ENCODE measurements around the gene PAX7. TPM values are rescaled to one million over a fixed set of nuclear protein-coding genes. Genes with fewer than 3 reads are reported as not detected.

PAX7 gene
- total and polyA plus RNA-seq, 2 donors (not counting 1 experiment from before 2014, with no cell fraction given), result not detected

DNA sequence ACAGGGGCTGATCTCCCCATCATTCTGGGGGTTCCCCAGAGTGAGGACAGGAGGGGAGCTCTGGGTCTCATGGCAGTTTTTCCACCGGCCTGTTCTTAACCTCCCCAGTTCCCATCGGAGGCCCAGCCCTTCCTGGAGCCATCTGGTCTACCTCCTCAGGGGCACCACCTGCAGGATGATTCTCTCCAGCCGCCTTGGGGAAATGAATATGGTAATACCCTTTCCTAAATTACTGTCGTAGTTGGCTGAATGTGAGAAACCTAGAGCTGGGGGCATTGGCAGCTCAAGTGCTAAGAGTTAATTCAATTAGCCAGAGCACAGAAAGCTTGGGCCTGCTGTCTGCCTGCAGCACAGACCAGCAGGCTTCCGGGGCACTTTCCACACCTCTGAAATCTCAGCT, 163.9 kb downstream of the PAX7 start:
- H3K4me1 Mint-ChIP-seq, result no peaks in the 10 kb centered on the region
- no peak overlapping the region for H3K27ac Mint-ChIP-seq
- CTCF ChIA-PET, result no interaction called here

DNA sequence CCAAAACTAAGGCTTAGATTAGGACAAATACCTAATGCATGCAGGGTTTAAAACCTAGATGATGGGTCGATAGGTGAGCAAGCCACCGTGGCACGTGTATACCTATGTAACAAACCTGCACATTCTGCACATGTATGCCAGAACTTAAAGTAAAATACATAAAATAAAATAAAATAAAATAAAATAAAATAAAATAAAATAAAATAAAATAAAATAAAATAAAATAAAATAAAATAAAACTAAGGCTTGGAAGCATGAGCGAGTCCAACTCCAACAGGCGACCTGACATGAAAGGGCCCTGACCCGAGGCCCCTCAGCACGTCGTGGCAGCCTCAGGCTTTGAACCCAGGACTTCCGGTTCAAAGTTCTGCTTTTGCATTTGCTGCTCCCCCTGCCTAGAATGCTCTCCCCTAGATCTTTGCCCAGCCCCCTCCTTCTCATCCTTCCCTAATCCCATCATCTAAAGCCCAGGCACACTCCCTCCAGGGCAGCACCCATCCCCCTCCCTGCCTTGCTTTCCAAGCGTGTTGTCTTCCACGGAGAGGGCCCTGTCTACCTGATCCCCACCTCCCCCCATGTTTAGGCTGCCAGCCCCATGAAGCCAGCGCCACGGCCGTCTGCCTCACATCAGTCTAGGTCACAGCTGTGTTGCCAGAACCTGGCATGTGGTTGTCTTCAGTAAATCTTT, 164.5 kb downstream of the PAX7 start:
- Histone ChIP-seq H3K36me3 (replicated peaks in 1 of 2; ENCODE audit: control extremely low read depth in 1 of 2, control insufficient read depth in 1 of 2, extremely low read depth in 1 of 2, insufficient read depth in 2 of 2, low read length in 1 of 2) (no peaks in the 10 kb centered on the region), H3K27ac (ENCODE audit: low read length in 2 of 2) (no peak overlapping the region), H2AFZ (ENCODE audit: insufficient read depth, low read depth, low read length, poor library complexity, severe bottlenecking) (no peak overlapping the region), H3K9me3 (ENCODE audit: control extremely low read depth in 1 of 3, control insufficient read depth in 2 of 3, insufficient read depth in 1 of 3, low read length in 2 of 3) (peaks cover 0 to 17% (median 0%) of the 10 kb centered on the region in 3 donors), H4K20me1 (ENCODE audit: control insufficient read depth, insufficient read depth, low read length, poor library complexity, severe bottlenecking) (no peaks in the 10 kb centered on the region), H3K4me1 (ENCODE audit: control insufficient read depth in 2 of 2, insufficient read depth in 2 of 2, low read length in 2 of 2) (no peaks in the 10 kb centered on the region), H3K9ac (ENCODE audit: low read length) (no peak overlapping the region), H3K79me2 (ENCODE audit: control insufficient read depth, insufficient read depth, low read length) (no peaks in the 10 kb centered on the region), H3K4me3 (ENCODE audit: control extremely low read depth in 1 of 5, extremely low read depth in 1 of 5, insufficient read depth in 1 of 5, low read depth in 2 of 5, low read length in 4 of 5) (no peak overlapping the region), H3K4me2 (replicated peaks; ENCODE audit: low read depth, low read length, poor library complexity, severe bottlenecking) (no peak overlapping the region), H3K27me3 (replicated peaks in 1 of 4; ENCODE audit: control extremely low read depth in 1 of 4, control insufficient read depth in 3 of 4, insufficient read depth in 4 of 4, low read length in 3 of 4) (peaks cover 0 to 3% (median 0%) of the 10 kb centered on the region in 4 experiments)
- no peaks in the 10 kb centered on the region for H3K4me1 Mint-ChIP-seq
- peaks cover 23% of the 10 kb centered on the region for H3K27me3 Mint-ChIP-seq
- ChIA-PET CTCF (no interaction called here), POLR2A (no interaction called here)
- ATAC-seq (ENCODE audit: low read depth), result no peak
- no peak overlapping the region for H3K4me3 Mint-ChIP-seq
- DNase-seq, result no peak
- 66% methylated on average over 10 of the region's 14 CpGs for WGBS (ENCODE audit: insufficient coverage)
- H3K27ac Mint-ChIP-seq, result no peak overlapping the region
- no peaks in the 10 kb centered on the region for H3K9me3 Mint-ChIP-seq (ENCODE audit: insufficient read depth)
- TF ChIP-seq, protein P1, sequence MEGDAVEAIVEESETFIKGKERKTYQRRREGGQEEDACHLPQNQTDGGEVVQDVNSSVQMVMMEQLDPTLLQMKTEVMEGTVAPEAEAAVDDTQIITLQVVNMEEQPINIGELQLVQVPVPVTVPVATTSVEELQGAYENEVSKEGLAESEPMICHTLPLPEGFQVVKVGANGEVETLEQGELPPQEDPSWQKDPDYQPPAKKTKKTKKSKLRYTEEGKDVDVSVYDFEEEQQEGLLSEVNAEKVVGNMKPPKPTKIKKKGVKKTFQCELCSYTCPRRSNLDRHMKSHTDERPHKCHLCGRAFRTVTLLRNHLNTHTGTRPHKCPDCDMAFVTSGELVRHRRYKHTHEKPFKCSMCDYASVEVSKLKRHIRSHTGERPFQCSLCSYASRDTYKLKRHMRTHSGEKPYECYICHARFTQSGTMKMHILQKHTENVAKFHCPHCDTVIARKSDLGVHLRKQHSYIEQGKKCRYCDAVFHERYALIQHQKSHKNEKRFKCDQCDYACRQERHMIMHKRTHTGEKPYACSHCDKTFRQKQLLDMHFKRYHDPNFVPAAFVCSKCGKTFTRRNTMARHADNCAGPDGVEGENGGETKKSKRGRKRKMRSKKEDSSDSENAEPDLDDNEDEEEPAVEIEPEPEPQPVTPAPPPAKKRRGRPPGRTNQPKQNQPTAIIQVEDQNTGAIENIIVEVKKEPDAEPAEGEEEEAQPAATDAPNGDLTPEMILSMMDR (IDR thresholded peaks at IDR 0.05), result no peak
- TF ChIP-seq EZH2 (IDR thresholded peaks at IDR 0.05; ENCODE audit: borderline replicate concordance, insufficient read depth, low read depth, low read length, poor library complexity, severe bottlenecking), result no peak
- intact Hi-C loops (cut with micrococcal nuclease), result no loop called here

More for the DNA sequence above, 163.9 kb downstream of the PAX7 start:
- no peak overlapping the region for H2AFZ ChIP-seq (ENCODE audit: insufficient read depth, low read depth, low read length, poor library complexity, severe bottlenecking)
- no peak for TF ChIP-seq EZH2 (IDR thresholded peaks at IDR 0.05; ENCODE audit: borderline replicate concordance, insufficient read depth, low read depth, low read length, poor library complexity, severe bottlenecking)
- TF ChIP-seq, protein P1 (IDR thresholded peaks at IDR 0.05), result no peak
- no peak overlapping the region for H3K9ac ChIP-seq (ENCODE audit: low read length)
- no peaks in the 10 kb centered on the region for H4K20me1 ChIP-seq (ENCODE audit: control insufficient read depth, insufficient read depth, low read length, poor library complexity, severe bottlenecking)
- H3K27me3 Mint-ChIP-seq, result peaks cover 27% of the 10 kb centered on the region
- H3K4me3 ChIP-seq (ENCODE audit: control extremely low read depth in 1 of 5, extremely low read depth in 1 of 5, insufficient read depth in 1 of 5, low read depth in 2 of 5, low read length in 4 of 5), result no peak overlapping the region
- peaks cover 0 to 17% (median 0%) of the 10 kb centered on the region in 3 donors for H3K9me3 ChIP-seq (ENCODE audit: control extremely low read depth in 1 of 3, control insufficient read depth in 2 of 3, insufficient read depth in 1 of 3, low read length in 2 of 3)
- no peak overlapping the region for H3K4me3 Mint-ChIP-seq
- WGBS (ENCODE audit: insufficient coverage), result 17% methylated on average over 3 of the region's 5 CpGs
- H3K79me2 ChIP-seq (ENCODE audit: control insufficient read depth, insufficient read depth, low read length), result no peaks in the 10 kb centered on the region
- H3K4me2 ChIP-seq (replicated peaks; ENCODE audit: low read depth, low read length, poor library complexity, severe bottlenecking), result no peak overlapping the region
- peaks cover 0 to 3% (median 0%) of the 10 kb centered on the region in 4 experiments for H3K27me3 ChIP-seq (replicated peaks in 1 of 4; ENCODE audit: control extremely low read depth in 1 of 4, control insufficient read depth in 3 of 4, insufficient read depth in 4 of 4, low read length in 3 of 4)
- no peak overlapping the region for H3K27ac ChIP-seq (ENCODE audit: low read length in 2 of 2)
- H3K4me1 ChIP-seq (ENCODE audit: control insufficient read depth in 2 of 2, insufficient read depth in 2 of 2, low read length in 2 of 2), result no peaks in the 10 kb centered on the region
- H3K36me3 ChIP-seq (replicated peaks in 1 of 2; ENCODE audit: control extremely low read depth in 1 of 2, control insufficient read depth in 1 of 2, extremely low read depth in 1 of 2, insufficient read depth in 2 of 2, low read length in 1 of 2), result no peaks in the 10 kb centered on the region
- no peak for DNase-seq
- no peak for ATAC-seq (ENCODE audit: low read depth)
- POLR2A ChIA-PET, result no interaction called here
- no peaks in the 10 kb centered on the region for H3K9me3 Mint-ChIP-seq (ENCODE audit: insufficient read depth)
- intact Hi-C loops (cut with micrococcal nuclease), result no loop called here

Measured in B cell (primary cell).